GM18520 (cell line): ENCODE measurements around the gene SEPTIN10.

Source experiments
- ATAC-seq: cut with Tn5 transposase; IDR thresholded peaks from one replicate; pipeline ENCODE4 v1.9.1; 2021; ENCODE audit not compliant: unreplicated experiment

Gene SEPTIN10

DNA sequence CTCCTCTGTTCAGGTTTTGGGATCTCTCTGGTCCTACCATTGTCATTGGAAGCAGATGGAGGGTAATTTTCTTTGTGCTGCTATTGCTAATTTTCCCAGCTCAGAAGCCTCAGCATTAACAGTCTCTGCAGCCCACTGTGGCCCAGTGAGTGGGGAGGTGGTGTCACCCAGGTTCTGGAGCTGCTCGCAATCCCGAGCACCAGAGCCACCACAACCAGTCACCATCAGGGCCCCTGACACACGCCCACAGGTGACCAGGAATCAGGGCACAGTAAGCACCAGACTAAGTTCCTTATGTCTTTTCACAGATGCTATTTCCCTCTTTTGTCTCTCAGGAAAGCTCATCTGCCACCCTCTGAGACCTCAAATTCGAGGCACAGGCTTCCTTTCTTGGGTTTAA is 87.9 kb downstream of the SEPTIN10 start:
- ATAC-seq = no peak

DNA sequence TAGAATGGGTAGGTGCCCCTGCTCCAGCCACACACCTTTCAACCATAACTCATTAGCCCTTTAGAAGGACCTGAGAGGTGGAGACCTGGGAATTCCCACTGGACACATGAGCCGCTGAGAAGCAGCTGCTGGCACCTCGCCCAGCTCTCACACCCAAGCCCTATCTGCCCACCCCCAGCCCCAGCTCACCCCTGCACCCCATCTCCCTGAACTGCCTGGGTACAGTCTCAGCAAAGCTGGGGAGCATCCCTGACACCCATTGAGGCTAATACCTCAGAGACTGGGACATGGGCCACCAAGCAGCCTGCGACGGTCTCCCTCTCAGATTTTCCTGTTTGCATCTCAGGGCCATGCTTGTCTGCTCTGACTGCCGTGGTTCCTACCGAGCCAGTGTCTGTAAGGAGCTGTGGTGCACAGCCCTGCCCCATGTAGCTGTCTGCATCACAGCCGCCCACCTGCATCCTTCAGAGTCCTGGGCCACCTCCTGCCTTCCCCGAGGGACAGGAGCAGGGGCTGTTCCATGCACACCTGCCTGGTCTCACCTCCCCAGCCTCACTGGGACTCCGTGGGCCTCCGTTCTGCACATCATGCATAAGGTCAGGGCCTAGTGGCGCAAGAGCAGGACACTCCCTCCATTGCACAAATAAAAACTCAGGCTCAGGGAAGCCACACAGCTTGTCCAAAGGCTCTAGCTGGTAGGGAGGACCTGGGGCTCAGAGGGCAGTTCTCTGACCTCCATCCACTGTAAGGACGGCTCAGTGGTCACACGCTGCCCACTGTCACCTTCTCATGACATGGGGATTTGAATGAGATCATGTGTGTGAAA is 90.0 kb downstream of the SEPTIN10 start:
- ATAC-seq = no peak

DNA sequence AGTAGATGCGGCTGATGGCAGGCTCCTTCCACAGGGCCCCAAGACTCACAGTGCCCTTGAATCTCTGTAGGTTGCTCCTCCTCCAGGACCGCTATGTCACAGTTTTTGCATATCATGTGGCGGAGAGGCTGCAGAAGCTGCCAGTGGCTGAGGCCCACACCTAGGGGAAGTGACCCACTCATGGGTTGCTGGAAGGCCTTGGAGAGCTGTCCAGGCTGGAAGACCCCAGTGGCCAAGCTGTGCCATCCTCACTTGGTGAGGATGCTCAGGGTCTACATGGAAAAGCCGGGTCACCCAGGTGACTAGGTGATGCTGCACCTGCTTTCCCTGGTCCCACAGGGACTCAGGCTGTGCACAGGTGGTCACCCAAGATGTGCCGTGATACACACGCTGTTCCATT is 90.6 kb downstream of the SEPTIN10 start:
- ATAC-seq = no peak

DNA sequence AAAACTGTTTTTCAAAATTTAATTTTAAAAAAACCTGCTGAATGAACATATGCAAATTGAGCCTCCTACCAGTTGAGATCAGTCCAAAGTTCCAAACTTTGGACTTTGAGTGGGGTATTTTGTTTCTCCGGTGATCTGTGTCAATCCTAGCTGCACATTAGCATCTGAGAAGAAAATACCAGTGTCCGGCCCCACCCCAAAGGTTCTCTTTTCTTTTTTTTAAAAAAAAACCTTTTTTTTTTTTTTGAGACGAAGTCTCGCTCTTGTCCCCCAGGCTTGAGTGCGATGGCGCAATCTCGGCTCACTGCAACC is 91.7 kb downstream of the SEPTIN10 start:
- no peak for ATAC-seq

DNA sequence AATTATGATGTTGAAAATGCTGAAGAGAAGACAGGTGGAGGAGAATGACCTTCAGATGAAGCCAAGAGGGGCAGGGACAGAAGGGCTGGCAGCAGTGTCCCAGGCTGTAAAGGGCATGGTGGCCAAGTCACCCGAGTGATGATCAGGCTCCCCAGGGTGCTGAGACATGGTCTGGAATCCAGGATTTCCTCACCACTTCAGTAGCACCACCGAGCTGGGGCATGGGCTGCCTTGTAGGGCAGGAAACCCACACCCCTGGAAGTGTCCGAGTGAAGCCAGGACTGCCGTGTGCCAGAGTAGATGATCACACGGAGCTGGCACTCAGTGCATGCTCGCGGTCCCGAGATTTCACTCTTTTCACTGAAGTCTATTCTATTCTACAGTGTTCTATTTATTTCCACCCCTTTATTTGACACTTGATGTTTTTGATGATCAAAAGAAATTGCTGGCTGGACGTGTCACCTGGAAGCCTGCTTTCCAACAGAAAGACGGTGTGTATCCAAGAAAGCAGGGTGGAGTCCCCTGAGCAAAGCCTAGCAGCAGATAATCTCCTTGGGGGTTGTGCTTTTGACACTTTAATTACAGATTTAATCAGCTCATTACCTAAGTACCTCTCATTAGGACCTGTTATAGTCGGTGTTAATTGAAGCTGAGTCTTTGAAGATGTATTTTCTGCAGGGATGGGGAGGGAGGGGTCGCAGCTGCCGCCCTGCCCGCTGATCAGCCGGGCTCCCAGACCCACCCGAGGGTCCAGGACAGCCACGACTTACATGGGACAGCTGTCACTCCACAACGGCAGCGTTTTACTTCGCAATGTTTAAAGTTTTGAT is 92.3 kb downstream of the SEPTIN10 start:
- no peak for ATAC-seq

DNA sequence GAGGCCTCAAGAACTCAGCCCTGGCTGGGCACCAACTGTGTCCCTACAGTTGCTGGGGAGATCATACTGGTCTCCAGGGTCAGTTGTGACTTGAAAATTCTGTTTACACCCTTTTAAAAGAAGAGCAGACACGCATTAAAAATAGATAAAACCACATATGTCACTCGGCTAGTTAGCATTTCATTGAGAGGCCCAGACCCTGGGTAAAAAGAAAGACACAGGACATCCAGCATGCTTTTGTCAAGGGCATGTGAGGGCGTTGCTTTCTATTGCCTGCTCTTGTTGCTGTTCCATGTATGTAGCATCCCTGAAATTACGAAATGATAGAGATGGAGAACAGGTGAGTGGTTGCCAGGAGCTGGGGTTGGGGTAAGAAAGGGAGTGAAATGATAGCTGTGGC is 94.3 kb downstream of the SEPTIN10 start:
- no peak for ATAC-seq

DNA sequence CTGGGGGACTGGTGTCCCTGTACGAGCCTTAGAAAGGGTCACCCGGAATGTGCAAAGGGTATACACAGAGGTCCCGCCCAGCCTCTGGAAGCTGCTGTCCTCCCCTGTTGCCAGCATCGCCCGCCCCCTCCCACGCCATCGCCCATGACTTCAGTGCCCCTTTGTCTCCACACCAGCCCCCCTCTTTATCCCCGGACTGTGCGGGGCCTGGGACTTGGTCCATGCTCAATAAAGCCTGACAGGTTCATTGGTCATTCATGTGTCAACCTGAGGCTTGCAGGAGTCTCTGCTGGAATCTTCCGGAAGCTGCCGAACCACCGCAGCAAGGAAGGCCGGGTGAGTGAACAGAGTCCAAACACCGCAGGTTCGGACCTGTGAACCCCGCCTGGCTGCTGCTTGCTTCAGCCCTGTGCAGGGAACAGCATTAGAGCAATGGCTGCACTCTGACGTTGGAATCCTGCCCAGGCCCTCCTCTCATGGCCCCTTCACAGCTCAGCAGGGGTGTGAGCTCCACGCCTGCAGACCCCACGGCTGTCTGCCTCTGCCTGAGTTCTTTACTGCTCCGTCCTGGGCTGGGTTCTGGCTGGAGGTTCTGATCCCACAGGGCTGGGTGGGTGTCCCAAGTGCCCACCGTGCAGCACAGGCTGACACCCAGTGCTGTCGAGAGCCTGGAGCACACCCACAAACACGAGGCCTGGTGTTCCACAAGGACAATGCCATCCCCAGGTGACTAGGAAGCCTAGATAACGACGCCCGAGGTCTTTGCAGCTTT is 96.5 kb downstream of the SEPTIN10 start:
- no peak for ATAC-seq

DNA sequence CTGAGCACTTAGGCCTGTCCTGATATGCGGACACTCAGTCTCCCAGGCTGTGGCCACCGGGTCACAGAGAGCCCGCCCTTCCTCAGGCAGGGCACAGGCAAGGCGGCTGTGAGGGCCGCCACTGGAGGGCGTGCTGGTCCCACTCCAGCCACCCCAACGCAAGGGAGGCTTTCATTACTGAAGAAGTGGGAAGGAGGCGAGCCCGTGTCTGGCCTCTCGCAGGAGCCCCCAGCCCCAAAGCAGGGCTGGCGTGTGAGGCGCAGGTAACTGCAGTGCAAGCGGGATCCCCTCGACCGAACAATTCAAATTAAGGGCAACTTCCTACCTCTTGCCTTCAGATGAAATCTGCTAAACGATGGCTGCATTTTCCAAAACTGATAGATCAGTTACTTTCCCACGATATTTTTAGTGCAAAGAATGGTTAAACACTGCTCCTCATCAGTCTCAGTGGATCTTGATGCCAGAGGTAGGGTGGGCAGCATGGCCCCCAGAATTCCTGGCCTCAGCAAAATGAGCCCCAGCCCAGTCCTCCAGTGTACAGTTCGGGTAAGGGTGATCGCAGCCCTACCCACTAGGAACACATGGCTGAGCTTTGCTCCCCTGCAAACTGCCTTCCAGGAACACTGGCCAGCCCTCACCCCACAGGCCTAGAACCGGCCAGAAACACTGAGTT is 97.2 kb downstream of the SEPTIN10 start:
- ATAC-seq = no peak

DNA sequence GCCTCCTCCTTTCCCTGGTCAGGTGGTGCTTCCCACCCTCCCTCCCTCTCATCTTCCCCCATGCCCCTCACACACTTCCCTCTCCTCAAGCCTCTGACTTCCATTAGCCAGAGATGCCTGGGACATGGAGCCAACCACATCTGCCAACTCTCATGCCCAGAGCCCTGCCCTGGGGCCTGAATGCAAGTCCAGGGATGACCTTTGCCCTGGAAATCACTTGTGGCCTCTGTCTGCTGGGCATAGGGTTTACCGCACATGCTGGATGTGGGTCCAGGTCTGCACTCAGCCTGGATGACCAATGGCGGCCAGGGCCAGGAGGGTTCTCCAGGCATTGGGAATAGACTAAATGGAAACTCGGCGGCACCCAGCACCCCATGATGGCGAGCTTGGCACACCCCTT is 98.9 kb downstream of the SEPTIN10 start:
- no peak for ATAC-seq

DNA sequence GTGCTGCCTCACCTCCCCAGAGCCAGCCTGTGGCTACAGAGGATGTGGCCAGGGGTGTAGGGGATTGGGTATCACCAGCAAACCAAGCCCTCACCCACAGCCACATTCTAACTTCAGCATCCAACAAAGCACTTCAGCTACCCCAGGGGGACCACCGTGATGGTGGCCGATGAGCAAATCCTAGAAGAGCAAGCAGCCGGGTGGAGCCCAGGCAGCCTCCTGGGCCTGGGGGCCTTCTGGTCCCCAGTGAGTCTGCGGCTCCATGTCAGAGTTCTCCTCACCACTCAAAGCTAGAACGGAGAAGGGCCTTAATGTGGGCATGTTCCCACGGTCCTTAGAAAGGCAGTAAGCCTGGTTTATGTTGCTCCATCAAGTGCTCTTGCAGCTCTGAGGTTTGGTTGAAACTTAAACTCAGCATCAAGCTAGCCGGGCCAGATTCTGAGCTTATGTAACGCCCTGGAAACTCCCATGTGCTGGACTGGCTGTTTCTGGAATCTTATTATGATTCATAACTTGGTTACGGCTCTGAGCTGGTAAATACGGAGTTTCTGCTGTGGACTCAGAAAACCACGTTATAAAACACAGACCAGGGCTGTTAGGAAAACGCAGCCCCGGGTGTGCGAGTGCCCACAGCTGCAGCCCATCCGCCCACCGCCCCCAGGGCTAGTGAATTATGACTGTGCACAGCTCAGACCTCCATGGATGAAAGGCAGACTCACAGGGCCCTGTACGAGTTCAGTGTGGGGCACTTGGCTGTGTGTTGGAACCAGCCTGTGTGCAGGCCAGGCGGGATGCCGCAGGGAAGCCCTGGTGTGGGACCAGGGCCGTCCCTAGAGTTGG is 99.8 kb downstream of the SEPTIN10 start:
- peak; percentile 62 for ATAC-seq

DNA sequence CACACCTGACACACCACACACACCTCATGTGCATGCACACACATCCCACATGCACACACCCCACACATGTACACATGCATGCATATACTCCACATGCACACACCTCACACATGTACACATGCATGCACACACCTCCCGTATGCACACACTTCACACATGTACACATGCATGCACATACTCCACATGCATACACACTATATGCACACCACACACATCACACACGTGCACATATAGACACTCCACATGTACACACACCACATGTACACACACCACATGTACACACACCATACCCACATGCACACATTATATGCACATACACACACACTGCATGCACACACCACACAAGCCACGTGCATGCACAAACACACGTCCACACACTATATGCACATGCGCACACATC is 100.5 kb downstream of the SEPTIN10 start:
- no peak for ATAC-seq

DNA sequence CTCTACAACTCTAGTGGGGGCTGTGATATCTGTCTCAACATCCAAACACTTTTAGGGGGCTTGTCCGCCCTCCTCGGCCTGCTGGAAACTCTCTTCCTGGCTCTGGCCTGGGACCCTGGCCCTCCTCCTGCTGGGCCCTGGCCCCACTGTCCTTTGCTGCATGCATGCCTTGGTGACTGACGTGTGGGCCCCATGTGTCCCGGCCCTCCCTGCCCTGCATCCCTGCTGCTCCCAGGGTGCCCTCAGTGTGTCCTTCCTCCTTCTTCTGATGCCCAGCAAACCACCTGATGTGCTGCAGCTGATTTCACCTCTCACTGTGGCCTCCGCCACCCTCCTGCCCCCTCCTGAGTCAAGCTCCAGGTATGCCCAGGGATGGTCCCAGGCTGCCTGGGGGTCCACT is 101.7 kb downstream of the SEPTIN10 start:
- ATAC-seq = no peak

DNA sequence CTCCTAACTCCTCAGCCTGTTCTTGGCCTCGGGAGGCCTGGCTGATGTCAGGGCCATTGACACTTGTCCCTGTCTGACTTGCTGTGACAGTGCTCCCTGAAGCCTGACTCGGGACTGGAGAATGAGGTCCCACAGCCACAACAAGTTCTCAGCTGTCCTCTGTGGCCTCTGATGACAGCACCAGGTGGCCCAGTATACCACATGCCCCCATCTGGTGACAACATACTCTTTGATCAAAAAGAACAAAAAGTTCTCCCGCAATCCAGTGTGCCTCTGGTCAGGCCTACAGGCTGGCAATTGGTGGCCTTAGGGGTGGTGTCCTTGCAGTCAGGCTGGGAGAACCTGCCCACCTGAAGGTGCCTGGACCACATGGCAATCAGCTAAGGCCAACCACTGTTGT is 102.6 kb downstream of the SEPTIN10 start:
- no peak for ATAC-seq

DNA sequence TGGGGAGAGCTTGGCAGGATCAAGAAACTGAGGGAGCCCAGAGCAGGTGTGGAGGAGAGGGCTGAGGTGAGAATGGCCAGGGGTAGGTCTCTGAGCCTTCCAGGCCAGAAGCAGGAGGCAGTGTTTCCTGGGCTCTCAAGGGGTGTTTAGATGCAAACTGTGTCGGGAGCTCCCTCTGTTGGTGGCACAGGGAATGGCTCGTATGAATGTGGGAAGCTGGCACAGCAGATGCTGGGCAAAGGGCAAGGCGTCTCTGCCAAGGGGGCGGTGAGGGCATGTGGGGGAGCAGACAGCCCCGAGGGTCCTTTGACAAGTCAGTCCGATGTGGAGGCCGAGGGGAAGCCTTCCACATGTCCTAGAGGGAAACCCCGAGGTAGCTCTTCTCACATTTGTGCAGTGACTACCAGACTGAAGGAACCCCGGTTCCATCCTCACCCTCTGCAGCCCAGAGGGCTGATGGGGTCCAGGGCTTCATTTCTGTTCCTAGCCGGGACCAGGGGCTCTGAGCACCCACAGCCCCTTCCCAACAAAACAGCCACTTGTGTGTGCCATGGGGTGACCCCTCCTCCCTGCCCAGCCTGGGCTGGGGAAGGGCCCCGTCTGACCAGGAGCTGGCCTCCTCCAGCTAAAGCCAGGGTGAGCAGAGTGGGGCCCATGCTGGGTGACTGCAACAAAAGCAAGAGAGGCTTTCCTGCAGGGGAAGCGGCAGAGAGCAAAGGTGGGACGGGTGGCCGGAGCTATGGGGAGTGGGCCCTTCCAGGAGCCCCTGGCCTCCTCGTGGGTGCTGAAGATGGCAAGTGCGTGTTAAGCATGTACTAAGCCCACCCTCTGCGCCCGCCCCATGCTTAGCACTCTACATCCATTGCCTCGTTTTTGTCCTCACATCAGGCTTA is 103.4 kb downstream of the SEPTIN10 start:
- no peak for ATAC-seq

DNA sequence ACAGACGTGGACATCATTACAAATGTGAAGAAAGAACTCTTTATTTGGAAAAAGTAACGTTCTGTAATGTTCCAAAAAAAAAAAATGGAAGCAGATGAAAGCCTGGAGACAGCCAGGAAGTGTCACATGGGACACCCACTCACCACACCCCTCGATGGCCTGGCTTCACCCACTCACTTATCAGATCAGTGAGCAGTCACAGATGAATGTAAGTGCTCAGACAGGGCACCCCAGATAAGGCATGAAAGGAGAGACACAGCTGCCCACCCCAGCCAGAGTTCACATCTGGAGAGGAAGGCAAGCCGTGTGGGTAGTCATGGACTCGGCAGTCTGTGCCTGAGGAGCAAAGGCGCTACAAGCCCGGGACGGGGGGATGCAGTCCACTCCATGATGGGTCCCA is 105.2 kb downstream of the SEPTIN10 start:
- ATAC-seq = no peak

DNA sequence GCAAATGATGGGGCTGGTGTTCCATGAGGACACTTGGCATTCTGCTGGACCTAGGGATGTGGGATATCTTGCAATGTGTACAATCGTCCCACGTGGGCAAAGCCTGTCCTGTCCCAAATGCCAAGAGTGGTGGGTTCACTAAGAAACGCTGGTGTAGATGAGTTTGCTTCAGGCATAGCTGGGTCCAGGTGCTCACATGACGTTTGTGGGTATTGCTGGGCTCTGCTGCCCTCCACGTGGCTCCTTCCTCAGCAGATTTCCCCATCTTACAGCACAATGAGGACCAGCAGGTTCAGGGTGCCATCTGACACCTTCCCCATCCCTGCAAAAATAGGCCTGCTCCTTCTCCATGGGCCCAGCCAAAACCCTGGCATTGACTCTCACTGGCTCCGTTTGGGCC is 105.9 kb downstream of the SEPTIN10 start:
- no peak for ATAC-seq

DNA sequence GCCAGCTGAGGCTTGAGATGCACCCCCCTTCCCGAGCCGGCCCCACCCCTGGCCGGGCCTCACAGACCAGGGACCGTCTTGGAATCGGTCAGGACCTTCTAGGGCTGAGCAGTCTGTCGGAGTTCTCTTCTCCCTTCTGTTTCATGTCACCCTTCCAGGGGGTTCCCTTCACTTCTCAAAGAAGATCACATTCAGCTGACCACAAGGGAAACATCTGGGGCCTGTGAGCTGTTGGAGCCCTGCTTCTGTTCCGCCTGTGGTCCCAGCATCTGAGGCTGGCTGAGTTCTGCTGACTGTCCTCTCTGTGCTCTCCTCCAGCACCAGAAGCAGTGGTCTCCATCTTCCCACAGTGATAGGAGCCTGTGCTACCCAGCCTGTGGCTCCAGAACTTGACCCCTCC is 106.5 kb downstream of the SEPTIN10 start:
- no peak for ATAC-seq

DNA sequence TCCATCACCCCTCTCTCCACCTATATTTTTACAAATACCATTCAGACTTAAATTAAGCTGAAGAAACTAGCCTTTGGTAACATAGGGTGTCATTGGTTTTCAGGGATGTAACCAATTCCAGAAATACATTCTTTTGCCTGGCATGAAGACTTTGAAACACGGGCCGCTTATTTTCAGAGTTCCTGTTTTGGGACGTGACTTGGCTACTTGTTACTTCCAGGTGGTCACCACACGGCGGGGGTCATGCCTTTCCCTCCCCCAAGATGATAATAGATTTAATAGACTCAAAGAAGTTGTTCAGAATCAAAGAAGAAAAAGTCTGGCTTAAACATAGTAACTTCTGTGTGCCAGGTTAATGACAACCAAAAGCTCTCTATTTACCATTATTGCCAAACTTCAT is 110.6 kb downstream of the SEPTIN10 start:
- ATAC-seq = no peak

DNA sequence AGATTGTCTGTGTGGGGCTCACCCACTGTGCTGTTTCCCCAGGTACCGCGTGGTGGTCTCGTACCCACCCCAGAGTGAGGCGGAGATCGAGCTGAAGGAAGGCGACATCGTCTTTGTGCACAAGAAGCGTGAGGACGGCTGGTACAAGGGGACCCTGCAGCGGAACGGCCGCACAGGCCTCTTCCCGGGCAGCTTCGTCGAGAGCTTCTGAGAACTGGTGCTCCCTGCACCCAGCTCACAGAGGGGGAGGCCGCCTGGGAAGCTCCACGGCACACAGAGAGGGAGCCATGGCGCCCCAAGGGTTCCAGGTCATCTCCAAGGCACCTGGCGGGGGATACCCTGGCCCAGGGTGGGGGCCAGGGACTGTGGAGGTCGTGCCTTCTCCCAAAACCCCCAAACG is 112.3 kb downstream of the SEPTIN10 start:
- no peak for ATAC-seq
